Mesodermal cell (in vitro differentiated cells): ENCODE results near the gene NAV2.

ENCODE experiments used
- H3K27ac ChIP-seq: 2 replicates; pipeline ENCODE4 v1.7.0; 2013; ENCODE audit warnings: mild to moderate bottlenecking, low read depth, low read length, moderate library complexity; ENCODE audit not compliant: severe bottlenecking
- H3K36me3 ChIP-seq: 2 replicates; pipeline ENCODE4 v1.7.1; 2013; ENCODE audit warnings: mild to moderate bottlenecking, low read length, moderate library complexity; ENCODE audit not compliant: control insufficient read depth, insufficient read depth
- H3K4me1 ChIP-seq: one replicate; pipeline ENCODE4 v1.7.1; 2013; ENCODE audit warnings: mild to moderate bottlenecking, low read length; ENCODE audit not compliant: insufficient read depth, control insufficient read depth, poor library complexity, severe bottlenecking
- H3K4me3 ChIP-seq: 2 replicates; pipeline ENCODE4 v1.7.0; 2013; ENCODE audit warnings: low read length, control low read depth, mild to moderate bottlenecking; ENCODE audit not compliant: insufficient read depth, poor library complexity, severe bottlenecking; ENCODE audit errors: extremely low read depth
- H3K9me3 ChIP-seq: 2 replicates; pipeline ENCODE4 v1.7.1; 2013; ENCODE audit warnings: mild to moderate bottlenecking, low read length, moderate library complexity; ENCODE audit not compliant: control insufficient read depth
- WGBS, 2 experiments: methylation state at CpG; one replicate each; pipeline ENCODE4 v1.1.5; 2013; ENCODE audit warnings: missing lambda C conversion rate in 2 of 2; ENCODE audit not compliant: insufficient coverage in 2 of 2; 5-methylcytosine and 5-hydroxymethylcytosine counted together

Gene NAV2

GRCh38 chr11:19702620-19703019 lies 10.0 kb upstream of the NAV2 start:
- H3K9me3 ChIP-seq = no peaks in the 10 kb centered on the region
- no peak overlapping the region for H3K4me3 ChIP-seq
- peaks cover 7% of the 10 kb centered on the region for H3K4me1 ChIP-seq
- H3K36me3 ChIP-seq = no peaks in the 10 kb centered on the region
- no peak overlapping the region for H3K27ac ChIP-seq
- 100% methylated on average over 1 of the region's 3 CpGs; no CpG with 5 or more reads in 1 of the 2 experiments for WGBS, 2 experiments

GRCh38 chr11:19703211-19703610 lies 9.4 kb upstream of the NAV2 start:
- WGBS, 2 experiments = 84 to 89% methylated on average over 7 of the region's 7 CpGs
- Histone ChIP-seq H3K4me3 (no peak overlapping the region), H3K36me3 (no peaks in the 10 kb centered on the region), H3K27ac (peak overlapping the region; percentile 58), H3K9me3 (no peaks in the 10 kb centered on the region), H3K4me1 (peaks cover 7% of the 10 kb centered on the region)

GRCh38 chr11:19704213-19704612 lies 8.4 kb upstream of the NAV2 start:
- no peak overlapping the region for H3K4me3 ChIP-seq
- H3K4me1 ChIP-seq = peaks cover 7% of the 10 kb centered on the region
- no peak overlapping the region for H3K27ac ChIP-seq
- no peaks in the 10 kb centered on the region for H3K36me3 ChIP-seq
- no CpG with 5 or more reads among the region's 1 CpG for WGBS, 2 experiments
- H3K9me3 ChIP-seq = no peaks in the 10 kb centered on the region

GRCh38 chr11:19705936-19706335 lies 6.7 kb upstream of the NAV2 start:
- Histone ChIP-seq H3K9me3 (no peaks in the 10 kb centered on the region), H3K27ac (no peak overlapping the region), H3K4me3 (no peak overlapping the region), H3K4me1 (peaks cover 6% of the 10 kb centered on the region), H3K36me3 (no peaks in the 10 kb centered on the region)
- WGBS, 2 experiments = no CpG with 5 or more reads among the region's 1 CpG

GRCh38 chr11:19711911-19712280 lies 741 bp upstream of the NAV2 start:
- Histone ChIP-seq H3K4me3 (peak overlapping the region; percentile 37), H3K4me1 (peaks cover 20% of the 10 kb centered on the region), H3K27ac (peak overlapping the region; percentile 96), H3K9me3 (no peaks in the 10 kb centered on the region), H3K36me3 (no peaks in the 10 kb centered on the region)
- 16% methylated on average over 8 to 14 of the region's 16 CpGs for WGBS, 2 experiments

- WGBS, 2 experiments = 1 to 2% methylated on average over 49 to 50 of the region's 63 CpGs
- Histone ChIP-seq H3K4me3 (peak overlapping the region; percentile 37), H3K36me3 (no peaks in the 10 kb centered on the region), H3K27ac (no peak overlapping the region), H3K4me1 (peaks cover 20% of the 10 kb centered on the region), H3K9me3 (no peaks in the 10 kb centered on the region)
These were observed 772 bp downstream of the NAV2 start for GRCh38 chr11:19713196-19714021.

- Histone ChIP-seq H3K36me3 (no peaks in the 10 kb centered on the region), H3K4me3 (peak overlapping the region; percentile 37), H3K9me3 (no peaks in the 10 kb centered on the region), H3K4me1 (peaks cover 20% of the 10 kb centered on the region), H3K27ac (no peak overlapping the region)
- WGBS, 2 experiments = 3 to 5% methylated on average over 16 to 17 of the region's 17 CpGs
These were observed 1.4 kb downstream of the NAV2 start for GRCh38 chr11:19714022-19714386.

- H3K36me3 ChIP-seq = no peaks in the 10 kb centered on the region
- H3K4me3 ChIP-seq = peak overlapping the region; percentile 37
- peaks cover 20% of the 10 kb centered on the region for H3K4me1 ChIP-seq
- no peaks in the 10 kb centered on the region for H3K9me3 ChIP-seq
- peak overlapping the region; percentile 65 for H3K27ac ChIP-seq
- WGBS, 2 experiments = 15 to 34% methylated on average over 10 of the region's 25 CpGs
These were observed 2.0 kb downstream of the NAV2 start for GRCh38 chr11:19714387-19715363.

- WGBS, 2 experiments = 77 to 87% methylated on average over 5 to 6 of the region's 6 CpGs
- Histone ChIP-seq H3K4me3 (no peak overlapping the region), H3K36me3 (no peaks in the 10 kb centered on the region), H3K9me3 (no peaks in the 10 kb centered on the region), H3K4me1 (peaks cover 20% of the 10 kb centered on the region), H3K27ac (peak overlapping the region; percentile 65)
These were observed 2.7 kb downstream of the NAV2 start for GRCh38 chr11:19715373-19715772.

- 80% methylated on average over 1 of the region's 1 CpG; no CpG with 5 or more reads in 1 of the 2 experiments for WGBS, 2 experiments
- Histone ChIP-seq H3K9me3 (no peaks in the 10 kb centered on the region), H3K4me1 (peaks cover 16% of the 10 kb centered on the region), H3K36me3 (no peaks in the 10 kb centered on the region), H3K4me3 (no peak overlapping the region), H3K27ac (no peak overlapping the region)
These were observed 5.4 kb downstream of the NAV2 start for GRCh38 chr11:19718051-19718450.
